Psoas muscle (tissue), 8 donors: Measurements from ENCODE around the gene CAMTA1. TPM values are rescaled to one million over a fixed set of nuclear protein-coding genes. Genes with fewer than 3 reads are reported as not detected.

Source experiments
- ATAC-seq, 4 donors: fragments of 200-7000 bp; cut with Tn5 transposase; one replicate each; pipeline ENCODE4 v1.9.1; 2020; ENCODE audit warnings: moderate library complexity in 3 of 4, mild to moderate bottlenecking in 2 of 4
- DNase-seq, 2 donors: peaks; one replicate each; pipeline ENCODE4 v3.0.0-alpha.2; 2020
- H3K27ac ChIP-seq: fragments of 200-600 bp; one replicate; pipeline ENCODE4 v1.8.0; 2022
- H3K27me3 ChIP-seq, 3 donors: fragments of 200-600 bp in 1 of 3; one replicate each; pipeline versions ENCODE4 v1.6.1 to v1.8.0; 2013 to 2022; ENCODE audit warnings: low read length in 2 of 3, mild to moderate bottlenecking in 2 of 3, moderate library complexity in 1 of 3; ENCODE audit not compliant: insufficient read depth in 3 of 3
- H3K36me3 ChIP-seq, 2 donors: fragments of 200-600 bp in 1 of 2; one replicate each; pipeline versions ENCODE4 v1.6.1 to v1.8.0; 2013 to 2022; ENCODE audit warnings: low read depth in 1 of 2, mild to moderate bottlenecking in 1 of 2, moderate library complexity in 1 of 2; ENCODE audit not compliant: insufficient read depth in 1 of 2
- H3K4me1 ChIP-seq: fragments of 200-600 bp; one replicate; pipeline ENCODE4 v1.8.0; 2022
- H3K4me3 ChIP-seq: fragments of 200-600 bp; one replicate; pipeline ENCODE4 v1.8.0; 2022; ENCODE audit warnings: mild to moderate bottlenecking
- H3K9me3 ChIP-seq: fragments of 200-600 bp; one replicate; pipeline ENCODE4 v1.8.0; 2022
- CTCF ChIP-seq: fragments of 200-600 bp; IDR thresholded peaks from one replicate; pipeline ENCODE4 v1.8.0; 2022; ENCODE audit warnings: antibody characterized with exemption
- WGBS, 3 donors: extraction: QIAGEN DNeasy Blood & Tissue Kit; methylation state at CpG; one replicate each; pipeline versions ENCODE4 v1.1.6 to v1.1.7; 2013; 5-methylcytosine and 5-hydroxymethylcytosine counted together
- intact Hi-C, 2 donors: fragments of 100-400 bp; cut with DNase I; formaldehyde crosslinking; loops; one replicate each; pipeline versions ENCODE4 v1.11.0 to v1.14.2; 2022
- polyA plus RNA-seq, 3 donors: library from polyadenylated mRNA; stranded (reverse); fragments of 200-250 nt; gene quantifications; one replicate each; pipeline ENCODE4 v1.2.3, GENCODE V29; 2013
- total RNA-seq, 4 donors: library from RNA; stranded (reverse); fragmentation: NEBNext Ultra II Directional in 2 of 4; extraction: Animal tissue kit (Norgen Biotek cat#: 25700) in 2 of 4; gene quantifications; one replicate each; pipeline versions ENCODE4 v1.2.1 to v1.2.4, GENCODE V29; 2021 to 2023
- donor health status: healthy with polysubstance abuse.
- donor health status: DM: no; HTN: no; CAD: no; lungs with moderate emphysema.
- donor health status: Bipolar disorder and iron deficiency.
- donor health status: healthy.
- donor health status: DM: yes; HTN: yes; CAD: no.
- donor health status: DM: no; HTN: no; CAD: no.
- donor health status: DM: no; HTN: no; CAD: no.
- donor health status: DM: yes; HTN: yes; CAD: no.

Gene CAMTA1
- total and polyA plus RNA-seq, 7 donors = 64.6 to 206 (median 76.5) TPM

GRCh38 chr1:7302126-7302525 is 516.9 kb downstream of the CAMTA1 start:
- ATAC-seq (no peak), DNase-seq (no peak)
- Histone ChIP-seq H3K4me3 (no peak overlapping the region), H3K27ac (no peak overlapping the region), H3K36me3 (no peaks in the 10 kb centered on the region), H3K27me3 (peaks cover 0 to 5% (median 0%) of the 10 kb centered on the region in 3 donors), H3K4me1 (peaks cover 18% of the 10 kb centered on the region), H3K9me3 (peaks cover 6% of the 10 kb centered on the region)
- intact Hi-C loops = no loop called here
- TF ChIP-seq CTCF = no peak
- WGBS, 3 donors = 66 to 79% (median 71%) methylated on average over 6 of the region's 6 CpGs

GRCh38 chr1:7302873-7303272 is 517.6 kb downstream of the CAMTA1 start:
- DNase-seq (no peak), ATAC-seq (no peak)
- H3K9me3 ChIP-seq = peaks cover 11% of the 10 kb centered on the region
- peaks cover 18% of the 10 kb centered on the region for H3K4me1 ChIP-seq
- WGBS, 3 donors = 71 to 81% (median 80%) methylated on average over 5 of the region's 5 CpGs
- no peak for TF ChIP-seq CTCF
- H3K36me3 ChIP-seq = no peaks in the 10 kb centered on the region
- H3K4me3 ChIP-seq = no peak overlapping the region
- peaks cover 0 to 5% (median 0%) of the 10 kb centered on the region in 3 donors for H3K27me3 ChIP-seq
- intact Hi-C loops = no loop called here
- H3K27ac ChIP-seq = no peak overlapping the region

- intact Hi-C loops = no loop called here
- Histone ChIP-seq H3K4me1 (peaks cover 17% of the 10 kb centered on the region), H3K4me3 (no peak overlapping the region), H3K36me3 (no peaks in the 10 kb centered on the region), H3K27ac (no peak overlapping the region), H3K9me3 (peaks cover 14% of the 10 kb centered on the region), H3K27me3 (peaks cover 0 to 5% (median 0%) of the 10 kb centered on the region in 3 donors)
- no peak for ATAC-seq
- WGBS, 3 donors = 84 to 92% (median 88%) methylated on average over 8 of the region's 8 CpGs
- no peak for TF ChIP-seq CTCF
- no peak for DNase-seq
Measured at GRCh38 chr1:7303554-7304317, 518.5 kb downstream of the CAMTA1 start.

DNA sequence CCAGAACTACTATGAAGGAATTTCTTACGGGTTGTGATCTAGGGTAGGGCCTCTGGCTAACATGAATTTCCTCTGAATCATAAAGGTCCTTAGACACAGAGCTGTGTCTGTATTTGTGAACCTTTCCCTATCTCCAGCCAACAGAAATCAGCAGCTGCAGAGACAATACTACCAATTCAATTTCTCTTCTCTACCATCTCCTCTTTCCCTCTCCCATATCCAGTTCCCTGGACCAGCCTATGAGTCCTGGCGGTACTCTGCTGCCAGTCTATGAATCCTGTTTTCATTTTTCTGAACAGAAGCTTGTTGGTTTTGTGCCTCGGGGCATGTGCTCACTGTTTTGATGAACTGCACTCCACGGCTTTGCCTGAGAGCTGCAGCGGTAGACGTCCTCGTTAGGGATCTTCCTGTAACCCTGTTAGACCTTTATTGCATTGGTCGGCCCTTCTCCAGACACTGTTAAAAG is 527.9 kb downstream of the CAMTA1 start:
- no peak overlapping the region for H3K27ac ChIP-seq
- no peak for DNase-seq
- 65 to 70% (median 70%) methylated on average over 8 of the region's 8 CpGs for WGBS, 3 donors
- H3K27me3 ChIP-seq = no peaks in the 10 kb centered on the region
- no peaks in the 10 kb centered on the region for H3K36me3 ChIP-seq
- no peak overlapping the region for H3K4me3 ChIP-seq
- no peaks in the 10 kb centered on the region for H3K4me1 ChIP-seq
- ATAC-seq = no peak
- intact Hi-C loops = no loop called here
- no peak for TF ChIP-seq CTCF
- H3K9me3 ChIP-seq = peaks cover 5% of the 10 kb centered on the region
